Colonic mucosa (tissue), 4 donors: ENCODE measurements around the gene SNCAIP. TPM values are rescaled to one million over a fixed set of nuclear protein-coding genes. Genes with fewer than 3 reads are reported as not detected.
"Not testable (repeated sequence)": the region's sequence is repeated elsewhere in the genome, so short reads cannot be mapped to it uniquely, and the experiment has no call there.

Source experiments
- DNase-seq: peaks from one replicate; pipeline ENCODE4 v3.0.0-alpha.2; 2020
- H3K27ac ChIP-seq: fragments of 200-600 bp; one replicate; pipeline ENCODE4 v1.8.0; 2021
- H3K27me3 ChIP-seq: fragments of 200-600 bp; one replicate; pipeline ENCODE4 v1.8.0; 2021
- H3K36me3 ChIP-seq: fragments of 200-600 bp; one replicate; pipeline ENCODE4 v1.8.0; 2021
- H3K4me1 ChIP-seq: fragments of 200-600 bp; one replicate; pipeline ENCODE4 v1.8.0; 2021; ENCODE audit warnings: mild to moderate bottlenecking
- H3K4me3 ChIP-seq: fragments of 200-600 bp; one replicate; pipeline ENCODE4 v1.8.0; 2021
- H3K9ac ChIP-seq, 2 donors: one replicate each; pipeline ENCODE4 v1.7.0; 2013; ENCODE audit warnings: control low read depth in 2 of 2, low read depth in 2 of 2, low read length in 2 of 2
- H3K9me3 ChIP-seq: fragments of 200-600 bp; one replicate; pipeline ENCODE4 v1.8.0; 2021
- CTCF ChIP-seq: fragments of 200-600 bp; IDR thresholded peaks from one replicate; pipeline ENCODE4 v1.8.0; 2022; ENCODE audit warnings: antibody characterized with exemption, mild to moderate bottlenecking
- intact Hi-C: fragments of 100-400 bp; cut with DNase I; formaldehyde crosslinking; loops from one replicate; pipeline ENCODE4 v1.14.1; 2022
- total RNA-seq, 2 donors: library from RNA; stranded (reverse); fragmentation: NEBNext Ultra II Directional in 1 of 2; extraction: Animal tissue kit (Norgen Biotek cat#: 25700) in 1 of 2; gene quantifications; one replicate each; pipeline ENCODE4 v1.2.1, GENCODE V29; 2021
- donor health status: healthy.
- donor health status: DM: no; HTN: no; CAD: no.
- donor health status: DM: no; HTN: no; CAD: no.

Gene SNCAIP
- total RNA-seq, 2 donors from 2014 or later: 0.84 to 1.3 TPM

DNA sequence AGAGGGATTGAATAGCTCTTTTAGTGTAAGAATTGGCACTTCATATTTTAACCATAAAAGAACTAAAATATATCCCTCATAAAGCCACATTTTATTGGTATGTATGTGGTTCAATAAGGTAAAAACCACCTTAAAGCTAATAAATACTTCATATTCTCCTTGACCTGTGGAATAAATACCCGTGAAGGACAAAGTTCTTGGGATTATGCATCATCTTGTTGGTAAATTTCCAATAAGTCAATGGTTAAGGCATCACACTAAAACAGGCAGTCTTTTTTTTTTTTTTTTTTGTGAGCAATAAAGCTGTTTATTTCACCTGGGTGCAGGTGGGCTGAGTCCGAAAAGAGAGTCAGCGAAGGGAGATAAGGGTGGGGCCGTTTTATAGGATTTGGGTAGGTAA is 161.9 kb downstream of the SNCAIP start:
- Histone ChIP-seq H3K9me3 (no peaks in the 10 kb centered on the region), H3K9ac (no peak overlapping the region), H3K36me3 (no peaks in the 10 kb centered on the region), H3K4me3 (no peak overlapping the region), H3K27ac (no peak overlapping the region), H3K4me1 (no peaks in the 10 kb centered on the region), H3K27me3 (no peaks in the 10 kb centered on the region)
- no peak for DNase-seq
- intact Hi-C loops: no loop called here
- TF ChIP-seq CTCF: no peak

GRCh38 chr5:122478741-122479442 is 166.9 kb downstream of the SNCAIP start:
- no peaks in the 10 kb centered on the region for H3K36me3 ChIP-seq
- no peak for TF ChIP-seq CTCF
- H3K27me3 ChIP-seq: no peaks in the 10 kb centered on the region
- no peak overlapping the region for H3K4me3 ChIP-seq
- H3K27ac ChIP-seq: no peak overlapping the region
- peak overlapping the region in 1 of 2 donors; percentile 61 for H3K9ac ChIP-seq
- DNase-seq: no peak
- no peaks in the 10 kb centered on the region for H3K9me3 ChIP-seq
- H3K4me1 ChIP-seq: no peaks in the 10 kb centered on the region
- intact Hi-C loops: no loop called here

- no peak for DNase-seq
- Histone ChIP-seq H3K9ac (no peak overlapping the region), H3K27ac (no peak overlapping the region), H3K9me3 (no peaks in the 10 kb centered on the region), H3K27me3 (no peaks in the 10 kb centered on the region), H3K4me1 (no peaks in the 10 kb centered on the region), H3K4me3 (no peak overlapping the region), H3K36me3 (no peaks in the 10 kb centered on the region)
- TF ChIP-seq CTCF: no peak
- intact Hi-C loops: no loop called here
Measured at GRCh38 chr5:122480146-122480545, 168.1 kb downstream of the SNCAIP start.

GRCh38 chr5:122484103-122484502 is 172.1 kb downstream of the SNCAIP start:
- no peak for TF ChIP-seq CTCF
- intact Hi-C loops: no loop called here
- H3K9me3 ChIP-seq: no peaks in the 10 kb centered on the region

GRCh38 chr5:122485226-122485625 is 173.2 kb downstream of the SNCAIP start:
- no peaks in the 10 kb centered on the region for H3K27me3 ChIP-seq
- H3K4me1 ChIP-seq: no peaks in the 10 kb centered on the region
- H3K27ac ChIP-seq: no peak overlapping the region
- no peak for TF ChIP-seq CTCF
- DNase-seq: no peak
- H3K36me3 ChIP-seq: no peaks in the 10 kb centered on the region
- intact Hi-C loops: no loop called here
- no peaks in the 10 kb centered on the region for H3K9me3 ChIP-seq
- no peak overlapping the region for H3K4me3 ChIP-seq
- no peak overlapping the region for H3K9ac ChIP-seq

More at GRCh38 chr5:122484103-122484502, 172.1 kb downstream of the SNCAIP start:
- no peaks in the 10 kb centered on the region for H3K27me3 ChIP-seq
- H3K4me1 ChIP-seq: no peaks in the 10 kb centered on the region
- H3K9ac ChIP-seq: no peak overlapping the region
- DNase-seq: no peak
- no peak overlapping the region for H3K4me3 ChIP-seq
- no peak overlapping the region for H3K27ac ChIP-seq
- no peaks in the 10 kb centered on the region for H3K36me3 ChIP-seq

DNA sequence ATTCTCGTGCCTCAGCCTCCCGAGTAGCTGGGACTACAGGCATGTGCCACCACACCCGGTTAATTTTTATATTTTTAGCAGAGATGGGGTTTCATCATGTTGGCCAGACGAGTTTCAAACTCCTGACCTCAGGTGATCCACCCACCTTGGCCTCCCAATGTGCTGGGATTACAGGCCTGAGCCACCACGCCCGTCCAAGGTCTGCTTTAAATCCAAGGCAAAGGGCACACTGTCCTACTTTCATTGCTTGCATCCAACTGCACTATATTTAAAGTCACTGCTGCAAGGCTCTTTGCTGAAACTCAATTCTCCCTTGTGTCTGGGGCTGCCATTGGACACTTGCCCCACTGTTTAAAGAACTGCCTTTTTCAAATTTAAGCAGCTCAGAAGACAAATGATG is 174.6 kb downstream of the SNCAIP start:
- intact Hi-C loops, H3K4me3 ChIP-seq, H3K4me1 ChIP-seq, H3K9ac ChIP-seq, H3K27ac ChIP-seq, H3K27me3 ChIP-seq, H3K9me3 ChIP-seq, H3K36me3 ChIP-seq: not testable (repeated sequence)
- peak; percentile 47 for DNase-seq
